ENCODE results near the gene GALNT2. TPM values are rescaled to one million over a fixed set of nuclear protein-coding genes. Genes with fewer than 3 reads are reported as not detected.

GALNT2 gene
- polyA plus RNA-seq, 3 donors: 19.6 to 25.6 (median 23.4) TPM

- Histone ChIP-seq H3K4me3 (replicated peaks in 1 of 3; ENCODE audit: low read depth in 2 of 3, low read length in 3 of 3) (no peak overlapping the region), H3K27me3 (ENCODE audit: control insufficient read depth in 2 of 2, insufficient read depth in 2 of 2, low read length in 2 of 2) (no peaks in the 10 kb centered on the region), H3K4me2 (replicated peaks; ENCODE audit: extremely low read depth, low read length, poor library complexity, severe bottlenecking) (no peak overlapping the region), H3K36me3 (replicated peaks in 1 of 2; ENCODE audit: control insufficient read depth in 1 of 2, insufficient read depth in 2 of 2, low read length in 2 of 2) (peaks cover 62 to 87% of the 10 kb centered on the region in 2 donors), H3K27ac (ENCODE audit: low read depth in 1 of 2, low read length in 2 of 2) (no peak overlapping the region), H3K9ac (ENCODE audit: insufficient read depth, low read length, poor library complexity, severe bottlenecking) (no peak overlapping the region), H4K20me1 (ENCODE audit: insufficient read depth, low read length) (no peaks in the 10 kb centered on the region), H3K9me3 (replicated peaks in 1 of 2; ENCODE audit: control insufficient read depth in 1 of 2, insufficient read depth in 1 of 2, low read length in 2 of 2) (no peaks in the 10 kb centered on the region), H3K4me1 (ENCODE audit: control insufficient read depth in 1 of 2, insufficient read depth in 2 of 2, low read length in 2 of 2) (no peaks in the 10 kb centered on the region), H3K79me2 (ENCODE audit: insufficient read depth, low read length) (no peaks in the 10 kb centered on the region), H2AFZ (ENCODE audit: insufficient read depth, low read depth, low read length, poor library complexity, severe bottlenecking) (no peak overlapping the region)
- Mint-ChIP-seq H3K4me3 (no peak overlapping the region), H3K36me3 (peaks cover 56 to 70% of the 10 kb centered on the region in 2 donors), H3K27ac (no peak overlapping the region), H3K9me3 (peaks cover 0 to 2% (median 0%) of the 10 kb centered on the region in 7 donors), H3K4me1 (no peaks in the 10 kb centered on the region), H3K27me3 (ENCODE audit: low read depth in 3 of 3) (peaks cover 0 to 1% (median 0%) of the 10 kb centered on the region in 3 donors)
- DNase-seq: no peak
- intact Hi-C loops (cut with micrococcal nuclease): no loop called here
- TF ChIP-seq CTCF (IDR thresholded peaks at IDR 0.05): no peak
- 68% methylated on average over 17 of the region's 20 CpGs for WGBS (ENCODE audit: insufficient coverage)
Measured at GRCh38 chr1:230278871-230279582, 212.0 kb downstream of the GALNT2 start.

GRCh38 chr1:230279583-230279945 is 212.5 kb downstream of the GALNT2 start:
- no peak for TF ChIP-seq CTCF (IDR thresholded peaks at IDR 0.05)
- H3K36me3 Mint-ChIP-seq: peaks cover 52 to 70% of the 10 kb centered on the region in 2 donors
- H3K4me3 Mint-ChIP-seq: no peak overlapping the region
- peaks cover 0 to 2% (median 0%) of the 10 kb centered on the region in 7 donors for H3K9me3 Mint-ChIP-seq
- peaks cover 0 to 1% (median 0%) of the 10 kb centered on the region in 3 donors for H3K27me3 Mint-ChIP-seq (ENCODE audit: low read depth in 3 of 3)
- no peak overlapping the region for H3K27ac ChIP-seq (ENCODE audit: low read depth in 1 of 2, low read length in 2 of 2)
- 83% methylated on average over 11 of the region's 24 CpGs for WGBS (ENCODE audit: insufficient coverage)
- no peaks in the 10 kb centered on the region for H3K9me3 ChIP-seq (replicated peaks in 1 of 2; ENCODE audit: control insufficient read depth in 1 of 2, insufficient read depth in 1 of 2, low read length in 2 of 2)
- H3K4me2 ChIP-seq (replicated peaks; ENCODE audit: extremely low read depth, low read length, poor library complexity, severe bottlenecking): no peak overlapping the region
- H3K4me1 ChIP-seq (ENCODE audit: control insufficient read depth in 1 of 2, insufficient read depth in 2 of 2, low read length in 2 of 2): no peaks in the 10 kb centered on the region
- DNase-seq: no peak
- H3K36me3 ChIP-seq (replicated peaks in 1 of 2; ENCODE audit: control insufficient read depth in 1 of 2, insufficient read depth in 2 of 2, low read length in 2 of 2): peaks cover 57 to 82% of the 10 kb centered on the region in 2 donors
- H3K4me1 Mint-ChIP-seq: no peaks in the 10 kb centered on the region
- no peaks in the 10 kb centered on the region for H3K27me3 ChIP-seq (ENCODE audit: control insufficient read depth in 2 of 2, insufficient read depth in 2 of 2, low read length in 2 of 2)
- no peak overlapping the region for H2AFZ ChIP-seq (ENCODE audit: insufficient read depth, low read depth, low read length, poor library complexity, severe bottlenecking)
- intact Hi-C loops (cut with micrococcal nuclease): no loop called here
- peak overlapping the region in 1 of 7 donors; percentile 32 for H3K27ac Mint-ChIP-seq
- no peak overlapping the region for H3K9ac ChIP-seq (ENCODE audit: insufficient read depth, low read length, poor library complexity, severe bottlenecking)
- no peaks in the 10 kb centered on the region for H4K20me1 ChIP-seq (ENCODE audit: insufficient read depth, low read length)
- H3K4me3 ChIP-seq (replicated peaks in 1 of 3; ENCODE audit: low read depth in 2 of 3, low read length in 3 of 3): no peak overlapping the region
- no peaks in the 10 kb centered on the region for H3K79me2 ChIP-seq (ENCODE audit: insufficient read depth, low read length)

Measured in CD14-positive monocyte (primary cell).